Testis (tissue), 2 donors: Measurements from ENCODE around the gene PKP2.

Source experiments
- POLR2A ChIP-seq: fragments of 450-650 bp; IDR thresholded peaks from one replicate; pipeline ENCODE4 v1.6.1; 2017; ENCODE audit warnings: antibody characterized with exemption, mild to moderate bottlenecking, moderate library complexity
- TF ChIP-seq, protein P1 (sequence below), 3 experiments: fragments of 450-650 bp in 2 of 3; fragments of 200-600 bp in 1 of 3; sonication (generic) in 1 of 3; IDR thresholded peaks; one replicate each; pipeline ENCODE4 v1.5.1; 2016 to 2019; ENCODE audit warnings: antibody characterized with exemption in 3 of 3, mild to moderate bottlenecking in 2 of 3, moderate library complexity in 1 of 3

DNA sequence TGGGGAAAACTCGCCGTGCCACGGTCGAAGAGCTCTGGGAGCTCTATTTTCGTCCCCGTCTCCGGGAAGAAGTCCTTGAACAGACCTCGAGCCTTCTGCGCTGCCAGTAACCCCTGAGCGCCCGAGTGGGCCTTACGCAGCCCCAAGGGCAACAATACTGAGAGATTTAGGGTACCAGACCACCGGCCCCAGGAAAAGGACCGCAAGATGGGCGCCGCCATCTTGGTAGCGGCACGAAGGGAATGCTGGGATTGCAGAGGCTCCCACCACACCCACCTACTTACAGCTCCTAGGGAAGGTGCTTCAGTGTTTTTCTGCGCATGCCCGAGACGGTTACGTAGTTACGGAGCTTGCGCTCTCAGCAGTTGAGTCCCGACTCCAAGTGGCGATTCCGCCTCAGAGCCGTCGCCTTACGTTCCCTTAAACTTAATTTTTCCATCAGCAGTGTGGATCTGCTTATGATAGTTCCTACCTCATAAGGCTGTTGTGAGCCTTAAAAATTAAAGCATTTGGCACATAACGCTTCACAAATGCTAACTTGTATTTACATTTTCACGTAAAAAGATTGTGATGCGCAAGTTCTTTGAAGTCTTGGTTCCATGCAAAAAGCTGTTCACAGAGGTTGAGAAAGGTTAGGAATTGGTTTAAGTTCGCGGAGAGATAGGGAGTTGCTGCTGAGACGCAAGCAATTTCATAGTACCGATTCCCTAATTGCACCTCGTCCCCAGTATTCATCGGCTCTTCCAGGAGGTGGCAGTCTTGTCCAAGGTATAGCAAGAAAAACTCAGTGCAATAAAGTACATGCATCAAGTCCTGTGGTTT lies 140.7 kb downstream of the PKP2 start, which contains the start of gene YARS2:
- TF ChIP-seq, protein P1, sequence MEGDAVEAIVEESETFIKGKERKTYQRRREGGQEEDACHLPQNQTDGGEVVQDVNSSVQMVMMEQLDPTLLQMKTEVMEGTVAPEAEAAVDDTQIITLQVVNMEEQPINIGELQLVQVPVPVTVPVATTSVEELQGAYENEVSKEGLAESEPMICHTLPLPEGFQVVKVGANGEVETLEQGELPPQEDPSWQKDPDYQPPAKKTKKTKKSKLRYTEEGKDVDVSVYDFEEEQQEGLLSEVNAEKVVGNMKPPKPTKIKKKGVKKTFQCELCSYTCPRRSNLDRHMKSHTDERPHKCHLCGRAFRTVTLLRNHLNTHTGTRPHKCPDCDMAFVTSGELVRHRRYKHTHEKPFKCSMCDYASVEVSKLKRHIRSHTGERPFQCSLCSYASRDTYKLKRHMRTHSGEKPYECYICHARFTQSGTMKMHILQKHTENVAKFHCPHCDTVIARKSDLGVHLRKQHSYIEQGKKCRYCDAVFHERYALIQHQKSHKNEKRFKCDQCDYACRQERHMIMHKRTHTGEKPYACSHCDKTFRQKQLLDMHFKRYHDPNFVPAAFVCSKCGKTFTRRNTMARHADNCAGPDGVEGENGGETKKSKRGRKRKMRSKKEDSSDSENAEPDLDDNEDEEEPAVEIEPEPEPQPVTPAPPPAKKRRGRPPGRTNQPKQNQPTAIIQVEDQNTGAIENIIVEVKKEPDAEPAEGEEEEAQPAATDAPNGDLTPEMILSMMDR (IDR thresholded peaks at IDR 0.05): peak; percentile 66 to 85 (median 71)
- TF ChIP-seq POLR2A: peak; percentile 73
